Astrocyte (in vitro differentiated cells and primary cell): ENCODE data around the gene COPS6. TPM values are rescaled to one million over a fixed set of nuclear protein-coding genes. Genes with fewer than 3 reads are reported as not detected.
A peak's percentile ranks its signal among the peaks of the same experiment; 100 is the strongest.

Source experiments
- DNase-seq: peaks from one replicate; pipeline ENCODE4 v3.0.0-alpha.2; 2010; ENCODE audit warnings: low read depth
- FAIRE-seq: peaks from 2 replicates; lab custom pipeline; 2011; peaks lifted over from hg19 to GRCh38; lab: Jason Lieb, UNC
- H2AFZ ChIP-seq: 2 replicates; pipeline ENCODE4 v1.6.0; 2012; ENCODE audit warnings: low read depth, low read length, inconsistent platforms
- H3K27ac ChIP-seq: 2 replicates; pipeline ENCODE4 v1.5.1; 2011; ENCODE audit warnings: low read depth, low read length, inconsistent platforms
- H3K27me3 ChIP-seq: 2 replicates; pipeline ENCODE4 v1.6.0; 2011; ENCODE audit warnings: low read length, inconsistent platforms; ENCODE audit not compliant: insufficient read depth
- H3K36me3 ChIP-seq: 2 replicates; pipeline ENCODE4 v1.5.1; 2011; ENCODE audit warnings: low read length, inconsistent platforms; ENCODE audit not compliant: insufficient read depth
- H3K4me1 ChIP-seq: 2 replicates; pipeline ENCODE4 v1.5.1; 2011; ENCODE audit warnings: low read length, inconsistent platforms; ENCODE audit not compliant: insufficient read depth
- H3K4me2 ChIP-seq: 2 replicates; pipeline ENCODE4 v1.6.0; 2012; ENCODE audit warnings: low read length, inconsistent platforms
- H3K4me3 ChIP-seq: 2 replicates; pipeline ENCODE4 v1.5.1; 2011; ENCODE audit warnings: low read depth, mild to moderate bottlenecking, low read length, inconsistent platforms; ENCODE audit not compliant: insufficient read depth
- H3K79me2 ChIP-seq: 2 replicates; pipeline ENCODE4 v1.6.0; 2012; ENCODE audit warnings: mild to moderate bottlenecking, low read length, inconsistent platforms; ENCODE audit not compliant: insufficient read depth
- H3K9ac ChIP-seq: 2 replicates; pipeline ENCODE4 v1.6.0; 2012; ENCODE audit warnings: mild to moderate bottlenecking, low read length, inconsistent platforms
- H3K9me3 ChIP-seq: 2 replicates; pipeline ENCODE4 v1.5.1; 2012; ENCODE audit warnings: low read depth, mild to moderate bottlenecking, low read length, inconsistent platforms; ENCODE audit not compliant: insufficient read depth
- H4K20me1 ChIP-seq: 2 replicates; pipeline ENCODE4 v1.6.0; 2012; ENCODE audit warnings: low read length, inconsistent platforms; ENCODE audit not compliant: insufficient read depth
- H3K27ac Mint-ChIP-seq: one replicate; pipeline ENCODE4 v1.8.0; 2021; ENCODE audit warnings: mild to moderate bottlenecking, mixed read lengths; ENCODE audit not compliant: unreplicated experiment
- H3K27me3 Mint-ChIP-seq: one replicate; pipeline ENCODE4 v1.8.0; 2021; ENCODE audit warnings: low read depth, mixed read lengths; ENCODE audit not compliant: unreplicated experiment
- H3K36me3 Mint-ChIP-seq: one replicate; pipeline ENCODE4 v1.8.0; 2021; ENCODE audit warnings: low read depth, mixed read lengths; ENCODE audit not compliant: unreplicated experiment
- H3K4me1 Mint-ChIP-seq: one replicate; pipeline ENCODE4 v1.8.0; 2021; ENCODE audit warnings: low read depth, mixed read lengths; ENCODE audit not compliant: unreplicated experiment
- H3K4me3 Mint-ChIP-seq: one replicate; pipeline ENCODE4 v1.8.0; 2021; ENCODE audit warnings: mild to moderate bottlenecking, moderate library complexity, mixed read lengths; ENCODE audit not compliant: unreplicated experiment
- H3K9me3 Mint-ChIP-seq: one replicate; pipeline ENCODE4 v1.8.0; 2021; ENCODE audit warnings: mild to moderate bottlenecking, mixed read lengths; ENCODE audit not compliant: unreplicated experiment
- CTCF ChIP-seq: IDR thresholded peaks from 2 replicates; pipeline ENCODE4 v1.5.1; 2011; ENCODE audit warnings: low read depth, mild to moderate bottlenecking, inconsistent platforms, low read length, moderate library complexity; ENCODE audit not compliant: insufficient read depth
- EZH2 ChIP-seq: IDR thresholded peaks from 2 replicates; pipeline ENCODE4 v1.6.1; 2012; ENCODE audit warnings: mild to moderate bottlenecking, low read length, inconsistent platforms; ENCODE audit not compliant: insufficient read depth
- microRNA-seq: library from miRNA; unstranded; fragments of <30 nt; microRNA quantifications from one replicate; pipeline ENCODE4 v1.2.0, GENCODE V29; 2020
- total RNA-seq: library from RNA; stranded (reverse); gene quantifications from 2 replicates; pipeline ENCODE4 v1.2.1, GENCODE V29; 2021

COPS6 gene
- total RNA-seq, 1 donor from 2014 or later, result 95.3 TPM

GRCh38 chr7:100137851-100138760 lies 49.3 kb downstream of the COPS6 start:
- Histone ChIP-seq H3K4me2 (no peak overlapping the region), H3K9me3 (no peaks in the 10 kb centered on the region), H3K27me3 (peaks cover 2% of the 10 kb centered on the region), H2AFZ (no peak overlapping the region), H3K4me3 (no peak overlapping the region), H3K4me1 (no peaks in the 10 kb centered on the region), H3K36me3 (no peaks in the 10 kb centered on the region), H3K27ac (no peak overlapping the region), H3K79me2 (no peaks in the 10 kb centered on the region), H3K9ac (no peak overlapping the region), H4K20me1 (no peaks in the 10 kb centered on the region)
- H3K4me1 Mint-ChIP-seq, result peaks cover 2% of the 10 kb centered on the region
- no peak overlapping the region for H3K27ac Mint-ChIP-seq
- DNase-seq, result no peak
- FAIRE-seq, result no peak
- H3K36me3 Mint-ChIP-seq, result no peaks in the 10 kb centered on the region
- H3K4me3 Mint-ChIP-seq, result no peak overlapping the region
- peaks cover 9% of the 10 kb centered on the region for H3K27me3 Mint-ChIP-seq
- TF ChIP-seq CTCF (no peak), EZH2 (no peak)
- H3K9me3 Mint-ChIP-seq, result no peaks in the 10 kb centered on the region

- H3K27ac ChIP-seq, result no peak overlapping the region
- peaks cover 2% of the 10 kb centered on the region for H3K27me3 Mint-ChIP-seq
- H3K27me3 ChIP-seq, result no peaks in the 10 kb centered on the region
- H3K9me3 Mint-ChIP-seq, result no peaks in the 10 kb centered on the region
- no peak overlapping the region for H3K4me2 ChIP-seq
- no peak overlapping the region for H3K27ac Mint-ChIP-seq
- H3K4me3 Mint-ChIP-seq, result no peak overlapping the region
- H3K9me3 ChIP-seq, result no peaks in the 10 kb centered on the region
- no peaks in the 10 kb centered on the region for H3K36me3 ChIP-seq
- no peak for DNase-seq
- H3K36me3 Mint-ChIP-seq, result no peaks in the 10 kb centered on the region
- no peaks in the 10 kb centered on the region for H4K20me1 ChIP-seq
- no peaks in the 10 kb centered on the region for H3K79me2 ChIP-seq
- FAIRE-seq, result no peak
- H3K9ac ChIP-seq, result no peak overlapping the region
- H2AFZ ChIP-seq, result no peak overlapping the region
- no peaks in the 10 kb centered on the region for H3K4me1 ChIP-seq
- H3K4me3 ChIP-seq, result no peak overlapping the region
- TF ChIP-seq EZH2, result no peak
- H3K4me1 Mint-ChIP-seq, result peaks cover 2% of the 10 kb centered on the region
Observed at GRCh38 chr7:100141555-100141949, 52.8 kb downstream of the COPS6 start.

Small RNAs within 50 kb of the gene (microRNA-seq; reads per million reads assigned to microRNA genes)
- 4,538 reads per million, percentile 92 among the genes with 10 or more reads in this experiment for gene MIR106B
- gene MIR25, result 677 reads per million, percentile 80 among the genes with 10 or more reads in this experiment
- 14,930 reads per million, percentile 97 among the genes with 10 or more reads in this experiment for gene MIR93

Other genes with a start within 250 kb of the COPS6 start
- gene OR2AE1, start 211.9 kb upstream of the COPS6 start, total RNA-seq, result not detected in 2 replicates
- 4.1 and 4.6 TPM in 2 replicates for gene TRIM4, start 169.4 kb upstream of the COPS6 start, total RNA-seq
- gene GJC3, start 159.3 kb upstream of the COPS6 start, total RNA-seq, result not detected in 2 replicates
- not detected in 2 replicates for gene AZGP1, start 112.9 kb upstream of the COPS6 start, total RNA-seq
- gene ZKSCAN1, start 73.4 kb upstream of the COPS6 start, total RNA-seq, result 70.3 and 70.8 TPM in 2 replicates
- 10.1 and 11.1 TPM in 2 replicates for gene ZSCAN21, start 39.2 kb upstream of the COPS6 start, total RNA-seq
- gene ZNF3, start 7.2 kb upstream of the COPS6 start, total RNA-seq, result 24.0 TPM in 2 replicates
- 39.7 and 55.2 TPM in 2 replicates for gene MCM7, start 12.4 kb downstream of the COPS6 start, total RNA-seq
- 14.7 and 15.5 TPM in 2 replicates for gene AP4M1, start 12.7 kb downstream of the COPS6 start, total RNA-seq
- 35.7 and 47.0 TPM in 2 replicates for gene TAF6, start 30.4 kb downstream of the COPS6 start, total RNA-seq
- gene CNPY4, start 30.7 kb downstream of the COPS6 start, total RNA-seq, result 16.4 and 18.5 TPM in 2 replicates
- gene MBLAC1, start 38.0 kb downstream of the COPS6 start, total RNA-seq, result 2.3 and 2.7 TPM in 2 replicates
- 59.9 and 62.7 TPM in 2 replicates for gene LAMTOR4, start 59.9 kb downstream of the COPS6 start, total RNA-seq
- gene TRAPPC14, start 69.8 kb downstream of the COPS6 start, total RNA-seq, result 18.7 and 19.5 TPM in 2 replicates
- 3.1 and 3.4 TPM in 2 replicates for gene GAL3ST4, start 79.6 kb downstream of the COPS6 start, total RNA-seq
- 6.5 and 7.6 TPM in 2 replicates for gene GPC2, start 88.4 kb downstream of the COPS6 start, total RNA-seq
- 0.34 and 0.36 TPM in 2 replicates for gene STAG3, start 88.9 kb downstream of the COPS6 start, total RNA-seq
- not detected in 2 replicates for gene PVRIG, start 131.0 kb downstream of the COPS6 start, total RNA-seq
- not detected in 2 replicates for gene SPDYE3, start 218.7 kb downstream of the COPS6 start, total RNA-seq